ENCODE results near the gene ATF2. TPM values are rescaled to one million over a fixed set of nuclear protein-coding genes. Genes with fewer than 3 reads are reported as not detected.

ATF2 gene
- total RNA-seq: 26.1 and 32.1 TPM in 2 replicates

GRCh38 chr2:175167792-175168563 lies at the start of gene ATF2:
TSS of gene ATF2 (minus strand) at chr2:175168203. CDS start at chr2:175136443, 31,760 bp downstream.
- no peaks in the 10 kb centered on the region for H3K27me3 ChIP-seq (ENCODE audit: control insufficient read depth, insufficient read depth, low read length)
- peaks cover 1% of the 10 kb centered on the region for H3K36me3 ChIP-seq (ENCODE audit: control insufficient read depth, insufficient read depth, low read length)
- TF ChIP-seq CTCF (IDR thresholded peaks at IDR 0.05; ENCODE audit: insufficient read depth, low read length, severe bottlenecking): no peak
- FAIRE-seq (no peak), DNase-seq (ENCODE audit: low read depth) (peak; percentile 98)
- peak within 1 kb of the TSS; percentile 99 for H3K4me3 ChIP-seq (ENCODE audit: low read depth, low read length)

GRCh38 chr2:175207741-175208438 lies 39.9 kb upstream of the ATF2 start:
- no peaks in the 10 kb centered on the region for H3K27me3 ChIP-seq (ENCODE audit: control insufficient read depth, insufficient read depth, low read length)
- TF ChIP-seq CTCF (IDR thresholded peaks at IDR 0.05; ENCODE audit: insufficient read depth, low read length, severe bottlenecking): no peak
- DNase-seq (ENCODE audit: low read depth): no peak
- no peak for FAIRE-seq
- no peaks in the 10 kb centered on the region for H3K36me3 ChIP-seq (ENCODE audit: control insufficient read depth, insufficient read depth, low read length)
- H3K4me3 ChIP-seq (ENCODE audit: low read depth, low read length): no peak overlapping the region

GRCh38 chr2:175206866-175207265 lies 38.9 kb upstream of the ATF2 start:
- Histone ChIP-seq H3K4me3 (ENCODE audit: low read depth, low read length) (no peak overlapping the region), H3K36me3 (ENCODE audit: control insufficient read depth, insufficient read depth, low read length) (no peaks in the 10 kb centered on the region), H3K27me3 (ENCODE audit: control insufficient read depth, insufficient read depth, low read length) (no peaks in the 10 kb centered on the region)
- no peak for FAIRE-seq
- no peak for DNase-seq (ENCODE audit: low read depth)
- no peak for TF ChIP-seq CTCF (IDR thresholded peaks at IDR 0.05; ENCODE audit: insufficient read depth, low read length, severe bottlenecking)

GRCh38 chr2:175205523-175205922 lies 37.5 kb upstream of the ATF2 start:
- Histone ChIP-seq H3K36me3 (ENCODE audit: control insufficient read depth, insufficient read depth, low read length) (no peaks in the 10 kb centered on the region), H3K27me3 (ENCODE audit: control insufficient read depth, insufficient read depth, low read length) (no peaks in the 10 kb centered on the region), H3K4me3 (ENCODE audit: low read depth, low read length) (no peak overlapping the region)
- FAIRE-seq (no peak), DNase-seq (ENCODE audit: low read depth) (peak; percentile 54)
- TF ChIP-seq CTCF (IDR thresholded peaks at IDR 0.05; ENCODE audit: insufficient read depth, low read length, severe bottlenecking): no peak

- FAIRE-seq (no peak), DNase-seq (ENCODE audit: low read depth) (peak; percentile 40)
- Histone ChIP-seq H3K36me3 (ENCODE audit: control insufficient read depth, insufficient read depth, low read length) (no peaks in the 10 kb centered on the region), H3K27me3 (ENCODE audit: control insufficient read depth, insufficient read depth, low read length) (no peaks in the 10 kb centered on the region), H3K4me3 (ENCODE audit: low read depth, low read length) (no peak overlapping the region)
- TF ChIP-seq CTCF (IDR thresholded peaks at IDR 0.05; ENCODE audit: insufficient read depth, low read length, severe bottlenecking): peak; percentile 60
Observed at GRCh38 chr2:175203621-175204496, 35.9 kb upstream of the ATF2 start.
